ENCODE results near the gene ESPL1. TPM values are rescaled to one million over a fixed set of nuclear protein-coding genes. Genes with fewer than 3 reads are reported as not detected.
A peak's percentile ranks its signal among the peaks of the same experiment; 100 is the strongest.

The ESPL1 gene
- total and polyA plus RNA-seq, 2 of the 13 experiments (the other 11 are each of a cell fraction or from before 2014, with no cell fraction given) = 5.8 to 11.5 TPM

DNA sequence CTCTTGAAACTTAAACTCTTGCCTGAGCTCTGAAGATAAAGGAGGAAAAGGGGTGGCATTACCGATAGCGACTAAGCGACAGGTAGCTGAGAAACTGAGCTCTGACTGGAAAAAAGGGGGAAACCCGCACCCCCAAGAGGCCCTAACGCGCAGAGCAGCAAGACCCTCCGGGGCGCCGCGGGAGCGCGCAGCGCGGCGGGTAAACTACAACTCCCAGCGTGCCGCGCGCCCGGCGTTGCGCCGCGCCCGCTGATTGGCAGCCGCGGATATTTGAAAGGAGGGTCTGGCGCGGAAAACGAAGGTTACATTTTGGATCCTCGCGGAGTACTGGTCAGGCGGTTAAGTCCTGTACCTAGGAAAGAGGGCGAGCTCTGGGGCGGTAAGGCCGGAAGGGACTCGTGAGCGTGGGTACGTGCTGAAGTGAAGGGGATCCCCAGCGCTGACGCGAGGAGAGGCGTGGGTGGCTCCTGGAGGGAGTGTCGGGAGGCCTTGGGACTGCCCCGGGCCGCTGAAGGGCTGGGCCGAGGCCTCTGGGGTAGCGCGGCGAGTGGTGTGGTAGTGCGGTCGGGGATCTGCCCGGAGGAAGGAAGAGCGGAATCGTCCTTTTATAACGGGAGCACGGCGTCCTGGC, at the start of gene ESPL1 (continued):
- TF ChIP-seq, protein P1, sequence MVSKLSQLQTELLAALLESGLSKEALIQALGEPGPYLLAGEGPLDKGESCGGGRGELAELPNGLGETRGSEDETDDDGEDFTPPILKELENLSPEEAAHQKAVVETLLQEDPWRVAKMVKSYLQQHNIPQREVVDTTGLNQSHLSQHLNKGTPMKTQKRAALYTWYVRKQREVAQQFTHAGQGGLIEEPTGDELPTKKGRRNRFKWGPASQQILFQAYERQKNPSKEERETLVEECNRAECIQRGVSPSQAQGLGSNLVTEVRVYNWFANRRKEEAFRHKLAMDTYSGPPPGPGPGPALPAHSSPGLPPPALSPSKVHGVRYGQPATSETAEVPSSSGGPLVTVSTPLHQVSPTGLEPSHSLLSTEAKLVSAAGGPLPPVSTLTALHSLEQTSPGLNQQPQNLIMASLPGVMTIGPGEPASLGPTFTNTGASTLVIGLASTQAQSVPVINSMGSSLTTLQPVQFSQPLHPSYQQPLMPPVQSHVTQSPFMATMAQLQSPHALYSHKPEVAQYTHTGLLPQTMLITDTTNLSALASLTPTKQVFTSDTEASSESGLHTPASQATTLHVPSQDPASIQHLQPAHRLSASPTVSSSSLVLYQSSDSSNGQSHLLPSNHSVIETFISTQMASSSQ (IDR thresholded peaks at IDR 0.05; ENCODE audit: low read depth) = no peak
- TF ChIP-seq, protein P1 (CRISPR knock-in tag; IDR thresholded peaks at IDR 0.05; ENCODE audit: borderline replicate concordance) = peak; percentile 31; the same call in 1 of the 2 replicates
- TF ChIP-seq ZMYM2 (CRISPR knock-in tag; IDR thresholded peaks at IDR 0.05) = no peak
- no peak for TF ChIP-seq ZNF674 (CRISPR knock-in tag; IDR thresholded peaks at IDR 0.05; ENCODE audit: low read depth)
- TF ChIP-seq ZNF766 (CRISPR knock-in tag; IDR thresholded peaks at IDR 0.05; ENCODE audit: borderline replicate concordance) = no peak
- TF ChIP-seq SP140L (CRISPR knock-in tag; IDR thresholded peaks at IDR 0.05; ENCODE audit: borderline replicate concordance) = no peak
- peak; percentile 99 for TF ChIP-seq ZBTB14 (CRISPR knock-in tag; IDR thresholded peaks at IDR 0.05)
- no peak for TF ChIP-seq ZNF276 (CRISPR knock-in tag; IDR thresholded peaks at IDR 0.05; ENCODE audit: low read depth)
- TF ChIP-seq ZNF563 (CRISPR knock-in tag; IDR thresholded peaks at IDR 0.05) = no peak
- TF ChIP-seq GTF3A (CRISPR knock-in tag; conservative IDR thresholded peaks at IDR 0.05) = 0 out of 2 replicates have a peak, but pooled peaks have one; percentile 44
- TF ChIP-seq TBX3 (IDR thresholded peaks at IDR 0.05; ENCODE audit: borderline replicate concordance) = no peak
- 0 out of 2 replicates have a peak, but pooled peaks have one; percentile 28 for TF ChIP-seq ZBTB20 (CRISPR knock-in tag; IDR thresholded peaks at IDR 0.05; ENCODE audit: borderline replicate concordance, low read depth)
- TF ChIP-seq, protein P2, sequence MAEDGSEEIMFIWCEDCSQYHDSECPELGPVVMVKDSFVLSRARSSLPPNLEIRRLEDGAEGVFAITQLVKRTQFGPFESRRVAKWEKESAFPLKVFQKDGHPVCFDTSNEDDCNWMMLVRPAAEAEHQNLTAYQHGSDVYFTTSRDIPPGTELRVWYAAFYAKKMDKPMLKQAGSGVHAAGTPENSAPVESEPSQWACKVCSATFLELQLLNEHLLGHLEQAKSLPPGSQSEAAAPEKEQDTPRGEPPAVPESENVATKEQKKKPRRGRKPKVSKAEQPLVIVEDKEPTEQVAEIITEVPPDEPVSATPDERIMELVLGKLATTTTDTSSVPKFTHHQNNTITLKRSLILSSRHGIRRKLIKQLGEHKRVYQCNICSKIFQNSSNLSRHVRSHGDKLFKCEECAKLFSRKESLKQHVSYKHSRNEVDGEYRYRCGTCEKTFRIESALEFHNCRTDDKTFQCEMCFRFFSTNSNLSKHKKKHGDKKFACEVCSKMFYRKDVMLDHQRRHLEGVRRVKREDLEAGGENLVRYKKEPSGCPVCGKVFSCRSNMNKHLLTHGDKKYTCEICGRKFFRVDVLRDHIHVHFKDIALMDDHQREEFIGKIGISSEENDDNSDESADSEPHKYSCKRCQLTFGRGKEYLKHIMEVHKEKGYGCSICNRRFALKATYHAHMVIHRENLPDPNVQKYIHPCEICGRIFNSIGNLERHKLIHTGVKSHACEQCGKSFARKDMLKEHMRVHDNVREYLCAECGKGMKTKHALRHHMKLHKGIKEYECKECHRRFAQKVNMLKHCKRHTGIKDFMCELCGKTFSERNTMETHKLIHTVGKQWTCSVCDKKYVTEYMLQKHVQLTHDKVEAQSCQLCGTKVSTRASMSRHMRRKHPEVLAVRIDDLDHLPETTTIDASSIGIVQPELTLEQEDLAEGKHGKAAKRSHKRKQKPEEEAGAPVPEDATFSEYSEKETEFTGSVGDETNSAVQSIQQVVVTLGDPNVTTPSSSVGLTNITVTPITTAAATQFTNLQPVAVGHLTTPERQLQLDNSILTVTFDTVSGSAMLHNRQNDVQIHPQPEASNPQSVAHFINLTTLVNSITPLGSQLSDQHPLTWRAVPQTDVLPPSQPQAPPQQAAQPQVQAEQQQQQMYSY (CRISPR knock-in tag; IDR thresholded peaks at IDR 0.05) = no peak
- no peak for TF ChIP-seq MEF2D (CRISPR knock-in tag; IDR thresholded peaks at IDR 0.05)
- TF ChIP-seq HES4 (CRISPR knock-in tag; IDR thresholded peaks at IDR 0.05; ENCODE audit: borderline replicate concordance) = no peak
- no peak for TF ChIP-seq HOXD1 (CRISPR knock-in tag; IDR thresholded peaks at IDR 0.05)
- no peak for TF ChIP-seq ZNF225 (CRISPR knock-in tag; IDR thresholded peaks at IDR 0.05)
- TF ChIP-seq ATRX (CRISPR knock-in tag; IDR thresholded peaks at IDR 0.05; ENCODE audit: borderline replicate concordance) = no peak
- TF ChIP-seq ZSCAN30 (CRISPR knock-in tag; IDR thresholded peaks at IDR 0.05) = no peak

Measured in HepG2 (cell line).